HG03469 (cell line): ENCODE measurements around the gene CBY1.
A peak's percentile ranks its signal among the peaks of the same experiment; 100 is the strongest.

Experiments
- ATAC-seq: cut with Tn5 transposase; IDR thresholded peaks from one replicate; pipeline ENCODE4 v1.9.1; 2021; ENCODE audit warnings: mild to moderate bottlenecking, moderate library complexity, moderate number of reproducible peaks; ENCODE audit not compliant: unreplicated experiment

The CBY1 gene

GRCh38 chr22:38700270-38700788 is 43.9 kb downstream of the CBY1 start:
- ATAC-seq = peak; percentile 8

- ATAC-seq = peak; percentile 21
Measured at GRCh38 chr22:38700789-38701628, 44.6 kb downstream of the CBY1 start, which contains the start of gene JOSD1. TSS of gene JOSD1 (minus strand) at chr22:38700943. CDS start at chr22:38699987, 956 bp downstream.

GRCh38 chr22:38704654-38705234 is 48.3 kb downstream of the CBY1 start:
- no peak for ATAC-seq

- peak; percentile 54 for ATAC-seq
Measured at GRCh38 chr22:38705235-38706100, 49.0 kb downstream of the CBY1 start, which contains the start of gene GTPBP1. TSS of gene GTPBP1 (plus strand) at chr22:38705944. CDS start at chr22:38705956, 12 bp downstream.

- ATAC-seq = peak; percentile 4
Measured at GRCh38 chr22:38706101-38706900, 49.9 kb downstream of the CBY1 start.

GRCh38 chr22:38706901-38707195 is 50.4 kb downstream of the CBY1 start:
- ATAC-seq = no peak

GRCh38 chr22:38707346-38707745 is 50.9 kb downstream of the CBY1 start:
- no peak for ATAC-seq

GRCh38 chr22:38707984-38708383 is 51.5 kb downstream of the CBY1 start:
- ATAC-seq = no peak

- no peak for ATAC-seq
Measured at GRCh38 chr22:38709306-38709705, 52.9 kb downstream of the CBY1 start.

GRCh38 chr22:38710351-38710750 is 53.9 kb downstream of the CBY1 start:
- ATAC-seq = no peak

GRCh38 chr22:38710866-38711265 is 54.4 kb downstream of the CBY1 start:
- no peak for ATAC-seq

- no peak for ATAC-seq
Measured at GRCh38 chr22:38712486-38713207, 56.2 kb downstream of the CBY1 start.

- ATAC-seq = no peak
Measured at GRCh38 chr22:38713921-38714320, 57.5 kb downstream of the CBY1 start.

- ATAC-seq = no peak
Measured at GRCh38 chr22:38715176-38715764, 58.8 kb downstream of the CBY1 start.

- no peak for ATAC-seq
Measured at GRCh38 chr22:38715852-38716251, 59.4 kb downstream of the CBY1 start.

- no peak for ATAC-seq
Measured at GRCh38 chr22:38716271-38716670, 59.8 kb downstream of the CBY1 start.

GRCh38 chr22:38716826-38717225 is 60.4 kb downstream of the CBY1 start:
- ATAC-seq = no peak

GRCh38 chr22:38717244-38717643 is 60.8 kb downstream of the CBY1 start:
- ATAC-seq = no peak

- ATAC-seq = no peak
Measured at GRCh38 chr22:38718414-38718813, 62.0 kb downstream of the CBY1 start.
